Natural killer cell (primary cell): ENCODE measurements around the gene RAD51B. TPM values are rescaled to one million over a fixed set of nuclear protein-coding genes. Genes with fewer than 3 reads are reported as not detected.
A peak's percentile ranks its signal among the peaks of the same experiment; 100 is the strongest.

Experiments
- ATAC-seq, 3 donors: fragments of 150-1000 bp in 2 of 3; fragments of 200-7000 bp in 1 of 3; cut with Tn5 transposase; 1 replicate in 1 of 3; 2 replicates in 2 of 3; pipeline ENCODE4 v1.10.0; 2021; ENCODE audit warnings: mild to moderate bottlenecking in 2 of 3, moderate library complexity in 2 of 3
- DNase-seq, 2 donors: peaks; one replicate each; pipeline versions ENCODE4 v3.0.0 to v3.0.0-alpha.2; 2013 to 2021; ENCODE audit warnings: mixed read lengths in 1 of 2
- H3K27ac ChIP-seq: one replicate; pipeline ENCODE4 v1.5.1; 2013; ENCODE audit warnings: mild to moderate bottlenecking, low read length
- H3K27me3 ChIP-seq: one replicate; pipeline ENCODE4 v1.6.1; 2013; ENCODE audit warnings: low read length; ENCODE audit not compliant: control insufficient read depth, insufficient read depth
- H3K36me3 ChIP-seq: one replicate; pipeline ENCODE4 v1.6.1; 2013; ENCODE audit warnings: low read length; ENCODE audit not compliant: control insufficient read depth, insufficient read depth
- H3K4me1 ChIP-seq: one replicate; pipeline ENCODE4 v1.6.1; 2013; ENCODE audit warnings: low read length; ENCODE audit not compliant: control insufficient read depth, insufficient read depth
- H3K4me3 ChIP-seq: one replicate; pipeline ENCODE4 v1.5.1; 2013; ENCODE audit warnings: low read length
- H3K9me3 ChIP-seq: one replicate; pipeline ENCODE4 v1.6.1; 2013; ENCODE audit warnings: low read length; ENCODE audit not compliant: control insufficient read depth, insufficient read depth
- H3K27ac Mint-ChIP-seq, 2 donors: one replicate each; pipeline ENCODE4 v1.8.0; 2022; ENCODE audit warnings: mild to moderate bottlenecking in 2 of 2, mixed read lengths in 2 of 2, moderate library complexity in 1 of 2
- H3K27me3 Mint-ChIP-seq, 2 donors: one replicate each; pipeline ENCODE4 v1.8.0; 2022; ENCODE audit warnings: low read depth in 2 of 2, mixed read lengths in 2 of 2
- H3K36me3 Mint-ChIP-seq: one replicate; pipeline ENCODE4 v1.8.0; 2022; ENCODE audit warnings: mixed read lengths
- H3K4me1 Mint-ChIP-seq, 2 donors: one replicate each; pipeline ENCODE4 v1.8.0; 2022; ENCODE audit warnings: mixed read lengths in 2 of 2
- H3K4me3 Mint-ChIP-seq: one replicate; pipeline ENCODE4 v1.8.0; 2022; ENCODE audit warnings: mild to moderate bottlenecking, moderate library complexity, mixed read lengths
- H3K9me3 Mint-ChIP-seq, 2 donors: one replicate each; pipeline ENCODE4 v1.8.0; 2022; ENCODE audit warnings: mixed read lengths in 2 of 2
- WGBS: methylation state at CpG from one replicate; pipeline ENCODE4 v1.1.7; 2013; ENCODE audit warnings: missing lambda C conversion rate; ENCODE audit not compliant: insufficient coverage; 5-methylcytosine and 5-hydroxymethylcytosine counted together
- intact Hi-C: fragments of 100-400 bp; cut with micrococcal nuclease; formaldehyde crosslinking; loops from one replicate; pipeline ENCODE4 v1.14.2; 2022
- total RNA-seq, 4 donors: library from RNA; stranded (reverse); fragments of 120-200 nt in 1 of 4; gene quantifications; one replicate each; pipeline versions ENCODE4 v1.2.3 to v1.2.4, GENCODE V29; 2013 to 2022
- TF ChIP-seq, protein P1 (sequence below): fragments of 200-600 bp; IDR thresholded peaks from one replicate; pipeline ENCODE4 v1.8.0; 2022; ENCODE audit warnings: antibody characterized with exemption

The RAD51B gene
- total RNA-seq, 3 donors from 2014 or later (not counting 1 experiment from before 2014, with no cell fraction given): 28.1 to 37.6 (median 28.6) TPM

DNA sequence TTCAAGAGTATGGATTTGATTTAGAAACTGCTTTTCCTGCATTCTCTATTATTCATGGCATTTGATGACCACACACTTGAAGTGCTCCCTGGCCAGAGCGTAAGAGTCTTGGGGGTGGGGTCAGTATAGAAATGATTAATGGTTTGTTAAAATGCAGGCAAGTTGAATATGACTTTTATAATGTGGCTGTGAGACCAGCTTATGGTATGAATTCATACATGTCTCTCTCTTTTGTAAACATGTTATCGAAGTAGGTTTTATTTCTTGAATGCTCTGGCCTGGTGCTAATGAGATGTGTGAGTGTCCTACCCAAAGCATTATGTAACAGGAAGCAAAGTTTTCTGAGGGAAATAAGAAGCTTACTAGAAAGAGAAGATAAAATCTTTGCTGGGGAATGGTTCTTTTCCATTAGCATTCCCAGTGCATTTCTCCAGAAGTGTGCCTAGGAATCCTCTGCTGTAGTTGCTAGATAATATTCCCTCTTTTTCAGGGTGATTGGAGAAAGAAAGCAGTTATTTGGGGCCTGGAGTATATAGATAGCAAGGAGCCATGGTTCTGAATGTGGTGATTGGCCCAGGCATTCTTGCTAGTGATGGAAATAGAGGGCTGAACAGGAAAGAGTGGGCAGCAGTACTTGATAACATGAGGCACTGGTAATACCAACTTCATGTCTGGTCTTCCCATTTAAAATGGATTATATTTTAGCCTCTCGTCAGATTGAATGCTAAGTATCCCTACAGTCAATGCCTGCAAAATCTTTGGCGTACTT is 289.7 kb downstream of the RAD51B start:
- H3K4me3 Mint-ChIP-seq: no peak overlapping the region
- H3K27ac Mint-ChIP-seq: peak overlapping the region; percentile 4 to 42
- H3K9me3 Mint-ChIP-seq: no peaks in the 10 kb centered on the region
- 84% methylated on average over 4 of the region's 4 CpGs for WGBS
- no peak overlapping the region for H3K27ac ChIP-seq
- H3K4me1 Mint-ChIP-seq: peaks cover 31 to 33% of the 10 kb centered on the region in 2 donors
- TF ChIP-seq, protein P1, sequence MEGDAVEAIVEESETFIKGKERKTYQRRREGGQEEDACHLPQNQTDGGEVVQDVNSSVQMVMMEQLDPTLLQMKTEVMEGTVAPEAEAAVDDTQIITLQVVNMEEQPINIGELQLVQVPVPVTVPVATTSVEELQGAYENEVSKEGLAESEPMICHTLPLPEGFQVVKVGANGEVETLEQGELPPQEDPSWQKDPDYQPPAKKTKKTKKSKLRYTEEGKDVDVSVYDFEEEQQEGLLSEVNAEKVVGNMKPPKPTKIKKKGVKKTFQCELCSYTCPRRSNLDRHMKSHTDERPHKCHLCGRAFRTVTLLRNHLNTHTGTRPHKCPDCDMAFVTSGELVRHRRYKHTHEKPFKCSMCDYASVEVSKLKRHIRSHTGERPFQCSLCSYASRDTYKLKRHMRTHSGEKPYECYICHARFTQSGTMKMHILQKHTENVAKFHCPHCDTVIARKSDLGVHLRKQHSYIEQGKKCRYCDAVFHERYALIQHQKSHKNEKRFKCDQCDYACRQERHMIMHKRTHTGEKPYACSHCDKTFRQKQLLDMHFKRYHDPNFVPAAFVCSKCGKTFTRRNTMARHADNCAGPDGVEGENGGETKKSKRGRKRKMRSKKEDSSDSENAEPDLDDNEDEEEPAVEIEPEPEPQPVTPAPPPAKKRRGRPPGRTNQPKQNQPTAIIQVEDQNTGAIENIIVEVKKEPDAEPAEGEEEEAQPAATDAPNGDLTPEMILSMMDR: no peak
- H3K36me3 Mint-ChIP-seq: no peaks in the 10 kb centered on the region
- no peaks in the 10 kb centered on the region for H3K9me3 ChIP-seq
- H3K27me3 ChIP-seq: no peaks in the 10 kb centered on the region
- no peak for DNase-seq
- no peak for ATAC-seq
- H3K4me3 ChIP-seq: no peak overlapping the region
- peaks cover 4% of the 10 kb centered on the region for H3K4me1 ChIP-seq
- intact Hi-C loops: no loop called here
- H3K27me3 Mint-ChIP-seq: no peaks in the 10 kb centered on the region
- H3K36me3 ChIP-seq: no peaks in the 10 kb centered on the region

- Histone ChIP-seq H3K9me3 (no peaks in the 10 kb centered on the region), H3K27me3 (no peaks in the 10 kb centered on the region), H3K4me3 (no peak overlapping the region), H3K4me1 (peaks cover 4% of the 10 kb centered on the region), H3K36me3 (no peaks in the 10 kb centered on the region), H3K27ac (no peak overlapping the region)
- Mint-ChIP-seq H3K36me3 (no peaks in the 10 kb centered on the region), H3K4me3 (no peak overlapping the region), H3K4me1 (peaks cover 31 to 33% of the 10 kb centered on the region in 2 donors), H3K9me3 (no peaks in the 10 kb centered on the region), H3K27ac (peak overlapping the region; percentile 56 to 68), H3K27me3 (no peaks in the 10 kb centered on the region)
- ATAC-seq: peak; percentile 55 to 79 (median 72)
- DNase-seq: no peak
- TF ChIP-seq, protein P1: no peak
- intact Hi-C loops: no loop called here
- 80% methylated on average over 4 of the region's 5 CpGs for WGBS
Observed at GRCh38 chr14:68111097-68111852, 291.7 kb downstream of the RAD51B start.

DNA sequence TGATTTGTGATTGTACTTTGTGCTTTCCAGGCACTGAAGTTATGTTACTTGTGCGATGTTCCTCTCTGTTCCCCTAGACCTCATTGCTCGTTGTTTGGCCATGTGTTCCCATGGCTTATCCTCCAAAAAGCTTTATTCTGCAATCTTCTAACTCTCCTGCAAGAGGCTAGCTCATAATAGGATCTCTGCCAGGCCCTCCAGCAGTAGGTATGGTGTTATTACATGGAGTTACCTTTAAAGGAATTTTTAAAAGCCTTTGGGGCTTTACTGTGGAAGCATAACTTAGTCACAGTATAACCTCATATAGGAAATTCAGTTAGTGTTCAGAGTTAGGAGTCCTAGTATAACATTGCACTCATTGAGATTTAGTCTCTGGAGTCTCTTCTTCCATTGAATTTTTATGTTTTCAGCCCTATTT is 292.3 kb downstream of the RAD51B start:
- H3K36me3 Mint-ChIP-seq: no peaks in the 10 kb centered on the region
- Histone ChIP-seq H3K27me3 (no peaks in the 10 kb centered on the region), H3K36me3 (no peaks in the 10 kb centered on the region), H3K4me3 (no peak overlapping the region), H3K9me3 (no peaks in the 10 kb centered on the region), H3K4me1 (peaks cover 4% of the 10 kb centered on the region), H3K27ac (no peak overlapping the region)
- ATAC-seq: no peak
- intact Hi-C loops: no loop called here
- TF ChIP-seq, protein P1: no peak
- WGBS: 80% methylated on average over 2 of the region's 2 CpGs
- peaks cover 31 to 33% of the 10 kb centered on the region in 2 donors for H3K4me1 Mint-ChIP-seq
- H3K9me3 Mint-ChIP-seq: no peaks in the 10 kb centered on the region
- no peaks in the 10 kb centered on the region for H3K27me3 Mint-ChIP-seq
- peak overlapping the region; percentile 56 to 68 for H3K27ac Mint-ChIP-seq
- no peak overlapping the region for H3K4me3 Mint-ChIP-seq
- DNase-seq: no peak
